HepG2 (cell line): ENCODE data around the gene BMP2K. TPM values are rescaled to one million over a fixed set of nuclear protein-coding genes. Genes with fewer than 3 reads are reported as not detected.
"Not testable (repeated sequence)": the region's sequence is repeated elsewhere in the genome, so short reads cannot be mapped to it uniquely, and the experiment has no call there.

ENCODE experiments used
- ATAC-seq: fragments of 200-7000 bp; cut with Tn5 transposase; 3 replicates; pipeline ENCODE4 v1.9.1; 2020; ENCODE audit warnings: mild to moderate bottlenecking, moderate library complexity
- BruUV-seq: library from RNA; stranded (reverse); fragments of 400-500 nt; replicated peaks from 2 replicates; lab custom pipeline; 2021; lab: Mats Ljungman, UMichigan
- CTCF ChIA-PET: fragments of 300-600 bp; formaldehyde crosslinking; extraction: SDS; loops from one replicate; lab custom pipeline; 2021; ENCODE audit warnings: low total read pairs, inconsistent platforms, low intra/inter-chr PET ratio; lab: Yijun Ruan, JAX
- POLR2A ChIA-PET: fragments of 350-600 bp; sonication (Branson Sonifier 250); formaldehyde crosslinking; loops from one replicate; lab custom pipeline; 2020; ENCODE audit warnings: antibody characterized with exemption, inconsistent platforms; lab: Yijun Ruan, JAX
- DNase-seq: peaks from one replicate; pipeline ENCODE4 v3.0.0-alpha.2; 2015; ENCODE audit warnings: low spot score
- FAIRE-seq: peaks from 3 replicates; lab custom pipeline; 2011; peaks lifted over from hg19 to GRCh38; lab: Jason Lieb, UNC
- H2AFZ ChIP-seq: one replicate; pipeline ENCODE4 v1.6.1; 2011; ENCODE audit warnings: low read length, inconsistent platforms
- H3K27ac ChIP-seq: fragments of 300-600 bp; 3 replicates; pipeline ENCODE4 v1.8.0; 2011; ENCODE audit warnings: mixed run types, mild to moderate bottlenecking, mixed read lengths, low read length, inconsistent platforms; ENCODE audit not compliant: insufficient read depth; ENCODE audit errors: extremely low read length
- H3K27me3 ChIP-seq, 2 experiments: fragments of 200-600 bp in 1 of 2; 2 replicates in 1 of 2; 3 replicates in 1 of 2; pipeline versions ENCODE4 v1.6.0 to v1.8.0; 2011; ENCODE audit warnings: low read length in 2 of 2, mild to moderate bottlenecking in 2 of 2, moderate library complexity in 2 of 2, inconsistent platforms in 1 of 2; ENCODE audit not compliant: insufficient read depth in 2 of 2, control insufficient read depth in 1 of 2
- H3K36me3 ChIP-seq, 2 experiments: fragments of 200-600 bp in 1 of 2; replicated peaks in 1 of 2; 2 replicates in 1 of 2; 3 replicates in 1 of 2; pipeline versions ENCODE4 v1.5.1 to v1.8.0; 2011; ENCODE audit warnings: low read length in 2 of 2, inconsistent platforms in 1 of 2; ENCODE audit not compliant: insufficient read depth in 2 of 2, control insufficient read depth in 1 of 2
- H3K4me1 ChIP-seq: 2 replicates; pipeline ENCODE4 v1.5.1; 2012; ENCODE audit warnings: low read length, inconsistent platforms; ENCODE audit not compliant: insufficient read depth
- H3K4me2 ChIP-seq: 2 replicates; pipeline ENCODE4 v1.6.0; 2011; ENCODE audit warnings: low read depth, low read length, inconsistent platforms
- H3K4me3 ChIP-seq, 3 experiments: fragments of 200-600 bp in 1 of 3; sonication (generic), shearing (Covaris generic) in 1 of 3; replicated peaks in 1 of 3; 2 replicates each; pipeline ENCODE4 v1.5.1; 2011 to 2016; ENCODE audit warnings: low read length in 3 of 3, inconsistent platforms in 2 of 3, low read depth in 2 of 3, mild to moderate bottlenecking in 2 of 3, control low read depth in 1 of 3, mixed read lengths in 1 of 3; ENCODE audit not compliant: insufficient read depth in 1 of 3
- H3K79me2 ChIP-seq: one replicate; pipeline ENCODE4 v1.6.1; 2011; ENCODE audit warnings: low read length, inconsistent platforms; ENCODE audit not compliant: insufficient read depth
- H3K9ac ChIP-seq: 2 replicates; pipeline ENCODE4 v1.6.0; 2011; ENCODE audit warnings: mild to moderate bottlenecking, low read depth, low read length, inconsistent platforms; ENCODE audit not compliant: insufficient read depth
- H3K9me3 ChIP-seq: 2 replicates; pipeline ENCODE4 v1.5.1; 2012; ENCODE audit warnings: mild to moderate bottlenecking, low read length
- H4K20me1 ChIP-seq: 2 replicates; pipeline ENCODE4 v1.6.0; 2011; ENCODE audit warnings: inconsistent platforms, mild to moderate bottlenecking, low read length, moderate library complexity; ENCODE audit not compliant: insufficient read depth
- HNF4A ChIP-seq: sonication (generic); formaldehyde crosslinking; IDR thresholded peaks from 2 replicates; pipeline ENCODE4 v1.4.0; 2020; ENCODE audit warnings: missing genetic modification reagents
- KAT8 ChIP-seq: IDR thresholded peaks from 2 replicates; pipeline ENCODE4 v1.6.1; 2016; ENCODE audit warnings: missing genetic modification reagents, missing compliant biosample characterization
- NBN ChIP-seq: fragments of 450-650 bp; conservative IDR thresholded peaks from 2 replicates; pipeline ENCODE4 v1.6.1; 2017
- ZNF510 ChIP-seq: sonication (generic); formaldehyde crosslinking; IDR thresholded peaks from 2 replicates; pipeline ENCODE4 v1.4.0; 2020; ENCODE audit warnings: low read depth, mild to moderate bottlenecking, missing genetic modification reagents
- WGBS: methylation state at CpG from one replicate; pipeline ENCODE4 v1.1.6; 2017; ENCODE audit warnings: low lambda C conversion rate; 5-methylcytosine and 5-hydroxymethylcytosine counted together
- in situ Hi-C: cut with HindIII; loops from 2 replicates; pipeline ENCODE4 v1.10.0; 2017; ENCODE audit warnings: low pct_unique_long_range_greater_than_20kb; ENCODE audit not compliant: extremely low pct_ligation_motif_present
- intact Hi-C: fragments of 100-400 bp; cut with micrococcal nuclease; formaldehyde crosslinking; loops from one replicate; pipeline ENCODE4 v1.10.0; 2022; ENCODE audit not compliant: unreplicated experiment
- polyA plus RNA-seq, 8 experiments: library from polyadenylated mRNA; depleted of rRNA in 3 of 8; stranded (reverse) in 7 of 8; unstranded in 1 of 8; fragments of >200 nt; fragmentation: Illumina TruSeq in 4 of 8; extraction: Trizol in 4 of 8; gene quantifications; 2 replicates each; pipeline versions ENCODE4 v1.2.1 to v1.2.3, GENCODE V29; 2011 to 2016; ENCODE audit warnings: low read depth in 4 of 8, missing spikeins in 1 of 8, mixed read lengths in 1 of 8; ENCODE audit not compliant: insufficient read depth in 1 of 8
- total RNA-seq, 5 experiments: library from RNA; depleted of rRNA; stranded (reverse); fragments of >200 nt; fragmentation: Illumina TruSeq; extraction: Trizol; gene quantifications; 2 replicates each; pipeline ENCODE4 v1.2.3, GENCODE V29; 2016; ENCODE audit warnings: low read depth in 1 of 5

The BMP2K gene
- total and polyA plus RNA-seq, 2 of the 13 experiments (the other 11 are each of a cell fraction or from before 2014, with no cell fraction given), result 8.6 to 15.2 TPM

DNA sequence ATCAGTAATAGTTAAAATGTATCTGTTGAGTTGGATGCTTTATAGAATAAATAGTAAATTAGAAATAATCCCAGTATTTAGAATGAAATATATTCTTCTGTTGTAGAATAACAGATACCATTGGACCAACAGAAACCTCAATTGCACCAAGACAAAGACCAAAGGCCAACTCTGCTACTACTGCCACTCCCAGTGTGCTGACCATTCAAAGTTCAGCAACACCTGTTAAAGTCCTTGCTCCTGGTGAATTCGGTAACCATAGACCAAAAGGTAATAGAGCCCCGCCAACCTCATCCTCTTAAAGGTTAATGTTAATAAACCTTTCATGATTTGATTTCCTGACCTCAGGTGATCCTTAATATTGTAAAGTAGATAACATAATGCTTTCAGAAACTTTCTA, 89.3 kb downstream of the BMP2K start:
- H3K4me3 ChIP-seq, result no peak overlapping the region
- 86% methylated on average over 2 of the region's 2 CpGs for WGBS
- no peak overlapping the region for H3K4me2 ChIP-seq
- no peaks in the 10 kb centered on the region for H3K27me3 ChIP-seq
- H4K20me1 ChIP-seq, result no peaks in the 10 kb centered on the region
- POLR2A ChIA-PET, result no interaction called here
- H3K9ac ChIP-seq, result no peak overlapping the region
- no peak for ATAC-seq
- FAIRE-seq, result no peak
- intact Hi-C loops, result loop anchor here (10.0 kb wide), 1 partner anchor 911 kb away; no protein-coding TSS in a partner anchor
- TF ChIP-seq NBN (no peak), KAT8 (no peak), HNF4A (CRISPR knock-in tag) (0 out of 2 replicates have a peak, but pooled peaks have one; percentile 22), ZNF510 (CRISPR knock-in tag) (no peak)
- no peaks in the 10 kb centered on the region for H3K79me2 ChIP-seq
- in situ Hi-C loops, result loop anchor here (25.0 kb wide), 1 partner anchor 903 kb away; no protein-coding TSS in a partner anchor
- no peak overlapping the region for H2AFZ ChIP-seq
- H3K9me3 ChIP-seq, result peaks cover 15% of the 10 kb centered on the region
- peaks cover 27% of the 10 kb centered on the region for H3K4me1 ChIP-seq
- CTCF ChIA-PET, result interaction anchor here (1.8 to 2.5 kb wide), 2 partner anchors 221 to 253 kb away, joined by 14 to 15 read pairs; no protein-coding TSS in a partner anchor
- no TSS peak for BruUV-seq
- H3K27ac ChIP-seq, result no peak overlapping the region
- DNase-seq, result no peak
- peaks cover 0 to 10% of the 10 kb centered on the region in 2 experiments; a peak in 1 of 5 replicates for H3K36me3 ChIP-seq

- H3K9me3 ChIP-seq, POLR2A ChIA-PET: not testable (repeated sequence)
- intact Hi-C loops, result loop anchor here (10.0 kb wide), 1 partner anchor 914 kb away; no protein-coding TSS in a partner anchor
Measured at GRCh38 chr4:78868712-78869111, 92.6 kb downstream of the BMP2K start.

More at GRCh38 chr4:78868712-78869111, 92.6 kb downstream of the BMP2K start:
- BruUV-seq, ATAC-seq, H3K79me2 ChIP-seq, DNase-seq, CTCF ChIA-PET, H3K27me3 ChIP-seq, H3K4me2 ChIP-seq, H3K9ac ChIP-seq, FAIRE-seq, H3K4me1 ChIP-seq, H3K27ac ChIP-seq, H4K20me1 ChIP-seq, H2AFZ ChIP-seq, H3K4me3 ChIP-seq: not testable (repeated sequence)
- 88% methylated on average over 1 of the region's 5 CpGs for WGBS
- in situ Hi-C loops, result loop anchor here (25.0 kb wide), 1 partner anchor 906 kb away; no protein-coding TSS in a partner anchor
- H3K36me3 ChIP-seq, result peaks cover 3 to 24% of the 10 kb centered on the region in 2 experiments; a peak in 3 of 5 replicates
